Spleen (tissue), 11 donors: ENCODE measurements around the gene TNFRSF17. TPM values are rescaled to one million over a fixed set of nuclear protein-coding genes. Genes with fewer than 3 reads are reported as not detected.

Source experiments
- DNase-seq: peaks from one replicate; pipeline ENCODE4 v3.0.0-alpha.2; 2020
- H3K27ac ChIP-seq, 8 donors: fragments of 200-600 bp; sonication (generic) in 7 of 8; 1 replicate in 4 of 8; 2 replicates in 4 of 8; pipeline versions ENCODE4 v1.5.0 to v1.8.0; 2016 to 2021; ENCODE audit warnings: inconsistent platforms in 4 of 8, mild to moderate bottlenecking in 4 of 8, moderate library complexity in 1 of 8
- H3K27me3 ChIP-seq, 7 donors: fragments of 200-600 bp; sonication (generic) in 6 of 7; replicated peaks in 1 of 7; 1 replicate in 4 of 7; 2 replicates in 3 of 7; pipeline versions ENCODE4 v1.5.0 to v1.8.0; 2016 to 2021; ENCODE audit warnings: inconsistent platforms in 3 of 7, mild to moderate bottlenecking in 1 of 7
- H3K36me3 ChIP-seq, 6 donors: fragments of 200-600 bp; sonication (generic) in 5 of 6; 1 replicate in 4 of 6; 2 replicates in 2 of 6; pipeline versions ENCODE4 v1.5.0 to v1.8.0; 2016 to 2021; ENCODE audit warnings: inconsistent platforms in 2 of 6
- H3K4me1 ChIP-seq, 6 donors: fragments of 200-600 bp; sonication (generic) in 5 of 6; 1 replicate in 3 of 6; 2 replicates in 3 of 6; pipeline versions ENCODE4 v1.5.0 to v1.8.0; 2016 to 2021; ENCODE audit warnings: inconsistent platforms in 3 of 6
- H3K4me3 ChIP-seq, 8 donors: fragments of 200-600 bp; sonication (generic) in 7 of 8; 1 replicate in 4 of 8; 2 replicates in 4 of 8; pipeline versions ENCODE4 v1.5.0 to v1.8.0; 2016 to 2021; ENCODE audit warnings: inconsistent platforms in 4 of 8, mild to moderate bottlenecking in 4 of 8, moderate library complexity in 2 of 8
- H3K9me3 ChIP-seq, 8 donors: fragments of 200-600 bp; sonication (generic) in 7 of 8; 1 replicate in 4 of 8; 2 replicates in 4 of 8; pipeline versions ENCODE4 v1.5.0 to v1.8.0; 2016 to 2021; ENCODE audit warnings: inconsistent platforms in 4 of 8
- POLR2A ChIP-seq, 3 donors: fragments of 450-650 bp; IDR thresholded peaks; one replicate each; pipeline ENCODE4 v1.5.1; 2017; ENCODE audit warnings: antibody characterized with exemption in 3 of 3, mild to moderate bottlenecking in 1 of 3
- POLR2AphosphoS5 ChIP-seq, 3 donors: sonication (generic); formaldehyde crosslinking; IDR thresholded peaks; one replicate each; pipeline ENCODE4 v1.5.1; 2017; ENCODE audit warnings: antibody characterized with exemption in 3 of 3
- WGBS, 5 donors: extraction: QIAGEN DNeasy Blood & Tissue Kit in 3 of 5; methylation state at CpG; one replicate each; pipeline versions ENCODE4 v1.1.5 to v1.1.7; 2013 to 2018; 5-methylcytosine and 5-hydroxymethylcytosine counted together
- intact Hi-C: fragments of 100-400 bp; cut with DNase I; formaldehyde crosslinking; loops from one replicate; pipeline ENCODE4 v1.15.0; 2023; ENCODE audit warnings: low total_unique reads
- polyA plus RNA-seq, 3 donors: library from polyadenylated mRNA; stranded (reverse); fragments of 200-250 nt; gene quantifications; one replicate each; pipeline ENCODE4 v1.2.1, GENCODE V29; 2013
- total RNA-seq, 7 donors: library from RNA; depleted of rRNA in 3 of 7; stranded (reverse); fragments of >200 nt in 3 of 7; fragmentation: NEBNext Ultra II Directional in 4 of 7; extraction: Animal tissue kit (Norgen Biotek cat#: 25700) in 4 of 7; gene quantifications; one replicate each; pipeline versions ENCODE4 v1.1.0 to v1.2.1, GENCODE V29; 2016 to 2021
- TF ChIP-seq, protein P1 (sequence below), 11 experiments: fragments of 200-600 bp in 7 of 11; fragments of 450-650 bp in 4 of 11; sonication (generic) in 4 of 11; IDR thresholded peaks in 8 of 11; conservative IDR thresholded peaks in 3 of 11; 1 replicate in 7 of 11; 2 replicates in 4 of 11; pipeline versions ENCODE4 v1.4.0 to v1.8.0; 2016 to 2021; ENCODE audit warnings: antibody characterized with exemption in 11 of 11, inconsistent platforms in 4 of 11, mild to moderate bottlenecking in 1 of 11
- donor health status: healthy with polysubstance abuse.
- donor health status: DM: no; HTN: no; CAD: no; lungs with moderate emphysema.
- donor health status: DM: no; HTN: no; CAD: no.
- donor health status: Bipolar disorder and iron deficiency.
- donor health status: healthy.
- donor health status: DM: no; HTN: no; CAD: no.
- donor health status: DM: yes; HTN: yes; CAD: no.

Gene TNFRSF17
- total and polyA plus RNA-seq, 10 donors: 4.8 to 20.1 (median 9.2) TPM

DNA sequence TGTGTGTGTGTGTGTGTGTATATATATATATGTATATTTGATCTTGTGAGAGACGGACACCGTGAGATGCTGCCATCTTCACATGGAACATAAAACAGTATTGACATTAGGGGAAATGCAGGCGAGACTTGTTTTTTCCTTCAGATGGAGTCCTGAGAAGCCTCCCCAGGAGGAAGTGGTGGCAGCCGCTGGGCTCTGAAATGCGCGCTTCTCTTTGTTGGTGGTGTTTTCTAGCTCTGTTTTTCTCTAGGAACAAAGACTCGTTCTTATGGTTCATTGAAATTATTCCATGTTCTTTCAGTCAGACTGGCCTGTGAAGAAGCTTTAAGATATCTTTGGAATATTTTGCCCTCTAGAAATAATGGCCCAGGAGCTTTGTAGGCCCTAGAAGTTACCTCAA is 44.5 kb downstream of the TNFRSF17 start:
- Histone ChIP-seq H3K27me3 (no peaks in the 10 kb centered on the region), H3K4me1 (peaks cover 0 to 37% (median 19%) of the 10 kb centered on the region in 6 donors), H3K9me3 (no peaks in the 10 kb centered on the region), H3K27ac (peak overlapping the region in 6 of 8 donors; percentile 12 to 80 (median 64)), H3K36me3 (peaks cover 0 to 55% (median 4%) of the 10 kb centered on the region in 6 donors), H3K4me3 (no peak overlapping the region)
- intact Hi-C loops: no loop called here
- no peak for DNase-seq
- WGBS, 5 donors: 33 to 67% (median 37%) methylated on average over 7 of the region's 7 CpGs
- TF ChIP-seq, protein P1, sequence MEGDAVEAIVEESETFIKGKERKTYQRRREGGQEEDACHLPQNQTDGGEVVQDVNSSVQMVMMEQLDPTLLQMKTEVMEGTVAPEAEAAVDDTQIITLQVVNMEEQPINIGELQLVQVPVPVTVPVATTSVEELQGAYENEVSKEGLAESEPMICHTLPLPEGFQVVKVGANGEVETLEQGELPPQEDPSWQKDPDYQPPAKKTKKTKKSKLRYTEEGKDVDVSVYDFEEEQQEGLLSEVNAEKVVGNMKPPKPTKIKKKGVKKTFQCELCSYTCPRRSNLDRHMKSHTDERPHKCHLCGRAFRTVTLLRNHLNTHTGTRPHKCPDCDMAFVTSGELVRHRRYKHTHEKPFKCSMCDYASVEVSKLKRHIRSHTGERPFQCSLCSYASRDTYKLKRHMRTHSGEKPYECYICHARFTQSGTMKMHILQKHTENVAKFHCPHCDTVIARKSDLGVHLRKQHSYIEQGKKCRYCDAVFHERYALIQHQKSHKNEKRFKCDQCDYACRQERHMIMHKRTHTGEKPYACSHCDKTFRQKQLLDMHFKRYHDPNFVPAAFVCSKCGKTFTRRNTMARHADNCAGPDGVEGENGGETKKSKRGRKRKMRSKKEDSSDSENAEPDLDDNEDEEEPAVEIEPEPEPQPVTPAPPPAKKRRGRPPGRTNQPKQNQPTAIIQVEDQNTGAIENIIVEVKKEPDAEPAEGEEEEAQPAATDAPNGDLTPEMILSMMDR (IDR thresholded peaks at IDR 0.05 in 8 of 11, conservative IDR thresholded peaks at IDR 0.05 in 3 of 11): no peak
- TF ChIP-seq POLR2A (IDR thresholded peaks at IDR 0.05) (no peak), POLR2AphosphoS5 (IDR thresholded peaks at IDR 0.05) (no peak)

- 85 to 95% (median 91%) methylated on average over 2 of the region's 2 CpGs for WGBS, 5 donors
- DNase-seq: no peak
- Histone ChIP-seq H3K27ac (peak overlapping the region in 6 of 8 donors; percentile 12 to 80 (median 64)), H3K9me3 (no peaks in the 10 kb centered on the region), H3K4me1 (peaks cover 0 to 37% (median 19%) of the 10 kb centered on the region in 6 donors), H3K27me3 (no peaks in the 10 kb centered on the region), H3K36me3 (peaks cover 0 to 50% (median 2%) of the 10 kb centered on the region in 6 donors), H3K4me3 (no peak overlapping the region)
- no peak for TF ChIP-seq POLR2A (IDR thresholded peaks at IDR 0.05)
- TF ChIP-seq, protein P1 (IDR thresholded peaks at IDR 0.05 in 8 of 11, conservative IDR thresholded peaks at IDR 0.05 in 3 of 11): no peak
- TF ChIP-seq POLR2AphosphoS5 (IDR thresholded peaks at IDR 0.05): no peak
- intact Hi-C loops: no loop called here
Observed at GRCh38 chr16:12009922-12010321, 44.9 kb downstream of the TNFRSF17 start.

DNA sequence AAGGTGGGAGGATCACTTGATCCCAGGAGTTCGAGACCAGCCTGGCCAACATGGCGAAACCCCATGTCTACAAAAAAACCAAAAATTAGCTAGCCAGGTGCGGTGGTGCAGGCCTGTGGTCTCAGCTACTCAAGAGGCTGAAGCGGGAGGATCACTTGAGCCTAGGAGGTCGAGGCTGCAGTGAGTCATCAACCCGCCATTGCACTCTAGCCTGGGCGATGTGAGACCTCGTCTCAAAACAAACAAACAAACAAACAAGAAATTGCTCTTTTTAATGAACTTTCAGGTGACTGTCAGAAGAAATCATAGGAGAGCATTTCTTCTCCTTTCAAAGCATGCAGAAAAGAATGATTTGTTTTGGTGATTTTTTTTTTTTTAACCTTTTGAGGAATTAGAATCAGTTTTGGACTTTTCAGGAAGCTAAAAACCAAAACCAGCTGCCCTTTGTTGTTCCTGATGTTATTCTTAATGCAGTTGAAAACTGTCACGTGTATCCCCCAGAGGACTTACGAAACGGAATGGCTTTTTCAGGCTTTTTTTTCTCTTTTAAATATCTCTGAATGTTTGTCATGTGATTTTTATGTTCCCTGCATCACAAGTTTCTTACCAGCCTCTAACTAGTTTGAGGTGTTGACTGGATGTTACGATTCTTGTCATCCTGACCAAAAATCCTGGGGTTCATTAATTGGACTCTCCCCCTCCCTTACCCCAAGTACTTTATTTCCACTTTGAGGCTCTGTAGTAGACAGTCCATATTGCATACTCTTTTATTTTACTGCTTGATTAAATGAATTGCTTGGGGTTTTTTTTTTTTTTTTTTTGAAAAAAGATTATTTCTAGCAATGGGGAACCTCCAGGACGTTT is 45.6 kb downstream of the TNFRSF17 start:
- H3K4me1 ChIP-seq: peaks cover 0 to 37% (median 19%) of the 10 kb centered on the region in 6 donors
- peaks cover 0 to 43% (median 0%) of the 10 kb centered on the region in 6 donors for H3K36me3 ChIP-seq
- no peaks in the 10 kb centered on the region for H3K27me3 ChIP-seq
- no peak overlapping the region for H3K4me3 ChIP-seq
- no peak for DNase-seq
- intact Hi-C loops: no loop called here
- peak overlapping the region; percentile 10 to 80 (median 58) for H3K27ac ChIP-seq
- 51 to 64% (median 59%) methylated on average over 13 of the region's 13 CpGs for WGBS, 5 donors
- H3K9me3 ChIP-seq: no peaks in the 10 kb centered on the region
- no peak for TF ChIP-seq POLR2AphosphoS5 (IDR thresholded peaks at IDR 0.05)
- TF ChIP-seq, protein P1 (IDR thresholded peaks at IDR 0.05 in 8 of 11, conservative IDR thresholded peaks at IDR 0.05 in 3 of 11): no peak
- TF ChIP-seq POLR2A (IDR thresholded peaks at IDR 0.05): no peak

DNA sequence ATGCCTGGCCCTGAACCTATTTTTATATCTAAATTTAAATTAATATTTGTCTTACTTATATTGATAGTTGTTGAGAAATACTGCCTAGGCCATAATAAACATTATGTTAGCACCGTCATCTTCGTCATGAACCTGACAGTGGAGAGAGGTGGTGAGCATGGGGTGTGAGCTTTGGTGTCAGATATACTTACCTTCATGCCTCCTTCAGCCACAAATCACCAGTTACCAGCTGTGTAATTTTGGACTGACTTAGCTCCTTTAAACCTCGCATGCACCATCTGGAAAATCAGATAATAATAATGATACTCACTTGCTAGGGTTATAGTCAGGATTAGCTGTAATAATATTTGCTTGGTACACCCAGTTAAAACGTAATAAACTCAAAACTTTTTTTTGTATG is 46.6 kb downstream of the TNFRSF17 start:
- TF ChIP-seq, protein P1 (IDR thresholded peaks at IDR 0.05 in 8 of 11, conservative IDR thresholded peaks at IDR 0.05 in 3 of 11): no peak
- TF ChIP-seq POLR2AphosphoS5 (IDR thresholded peaks at IDR 0.05): no peak
- TF ChIP-seq POLR2A (IDR thresholded peaks at IDR 0.05): no peak
- Histone ChIP-seq H3K4me1 (peaks cover 0 to 45% (median 20%) of the 10 kb centered on the region in 6 donors), H3K9me3 (no peaks in the 10 kb centered on the region), H3K36me3 (peaks cover 0 to 35% (median 0%) of the 10 kb centered on the region in 6 donors), H3K4me3 (no peak overlapping the region), H3K27ac (peak overlapping the region in 7 of 8 donors; percentile 10 to 80 (median 59)), H3K27me3 (no peaks in the 10 kb centered on the region)
- WGBS, 5 donors: 85 to 92% (median 91%) methylated on average over 4 of the region's 4 CpGs
- DNase-seq: no peak
- intact Hi-C loops: no loop called here
